ENCODE results near the gene UBN2. TPM values are rescaled to one million over a fixed set of nuclear protein-coding genes. Genes with fewer than 3 reads are reported as not detected.

The UBN2 gene
- polyA plus RNA-seq, 1 donor (not counting 4 experiments of a cell fraction or from before 2014, with no cell fraction given) = 3.0 TPM

DNA sequence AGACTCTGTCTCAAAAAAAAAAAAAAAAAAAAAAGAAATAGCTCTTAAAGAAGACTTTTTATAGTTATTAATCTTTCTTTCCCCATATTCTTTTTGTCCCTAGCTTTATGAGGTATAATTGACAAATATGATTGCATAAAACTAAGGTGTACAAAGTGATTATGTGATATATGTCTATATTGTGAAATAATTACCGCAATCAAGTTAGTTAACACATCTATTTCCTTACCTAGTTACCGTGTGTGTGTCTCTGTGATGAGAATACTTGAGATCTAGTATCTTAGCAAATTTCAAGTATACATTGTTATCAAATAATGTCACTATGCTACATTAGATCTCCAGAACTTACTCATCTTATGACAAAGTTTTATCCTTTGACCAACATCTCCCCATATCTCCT, 30.7 kb upstream of the UBN2 start:
- Histone ChIP-seq H3K4me2 (ENCODE audit: control insufficient read depth, extremely low read depth, insufficient read depth, low read depth, low read length) (no peak overlapping the region), H3K36me3 (ENCODE audit: control insufficient read depth in 2 of 2, extremely low read depth in 1 of 2, insufficient read depth in 2 of 2, low read length in 2 of 2) (no peaks in the 10 kb centered on the region), H3K9me3 (ENCODE audit: control insufficient read depth, low read depth, low read length) (no peaks in the 10 kb centered on the region), H3K9ac (ENCODE audit: control insufficient read depth, extremely low read depth, insufficient read depth, low read length) (no peak overlapping the region), H3K79me2 (ENCODE audit: control insufficient read depth, insufficient read depth, low read length) (no peaks in the 10 kb centered on the region), H3K4me3 (ENCODE audit: control insufficient read depth in 2 of 3, extremely low read depth in 1 of 3, insufficient read depth in 2 of 3, low read depth in 1 of 3, low read length in 3 of 3) (no peak overlapping the region), H2AFZ (ENCODE audit: control insufficient read depth, low read length) (no peak overlapping the region), H3K9me1 (ENCODE audit: control insufficient read depth, extremely low read depth, insufficient read depth, low read length) (no peaks in the 10 kb centered on the region), H3K4me1 (ENCODE audit: control insufficient read depth, extremely low read depth, insufficient read depth, low read length) (no peaks in the 10 kb centered on the region), H3K27ac (ENCODE audit: control insufficient read depth, insufficient read depth, low read length) (no peak overlapping the region), H4K20me1 (ENCODE audit: control insufficient read depth, extremely low read depth, insufficient read depth, low read length) (no peaks in the 10 kb centered on the region), H3K27me3 (ENCODE audit: control insufficient read depth, extremely low read depth, insufficient read depth, low read length) (no peaks in the 10 kb centered on the region)
- dilution Hi-C loops (cut with MboI; ENCODE audit: extremely low pct_ligation_motif_present, low sequenced_read_pairs) = no loop called here
- DNase-seq (ENCODE audit: low read depth, low spot score) = no peak
- TF ChIP-seq EZH2 (IDR thresholded peaks at IDR 0.05; ENCODE audit: low read length) = no peak
- TF ChIP-seq, protein P1, sequence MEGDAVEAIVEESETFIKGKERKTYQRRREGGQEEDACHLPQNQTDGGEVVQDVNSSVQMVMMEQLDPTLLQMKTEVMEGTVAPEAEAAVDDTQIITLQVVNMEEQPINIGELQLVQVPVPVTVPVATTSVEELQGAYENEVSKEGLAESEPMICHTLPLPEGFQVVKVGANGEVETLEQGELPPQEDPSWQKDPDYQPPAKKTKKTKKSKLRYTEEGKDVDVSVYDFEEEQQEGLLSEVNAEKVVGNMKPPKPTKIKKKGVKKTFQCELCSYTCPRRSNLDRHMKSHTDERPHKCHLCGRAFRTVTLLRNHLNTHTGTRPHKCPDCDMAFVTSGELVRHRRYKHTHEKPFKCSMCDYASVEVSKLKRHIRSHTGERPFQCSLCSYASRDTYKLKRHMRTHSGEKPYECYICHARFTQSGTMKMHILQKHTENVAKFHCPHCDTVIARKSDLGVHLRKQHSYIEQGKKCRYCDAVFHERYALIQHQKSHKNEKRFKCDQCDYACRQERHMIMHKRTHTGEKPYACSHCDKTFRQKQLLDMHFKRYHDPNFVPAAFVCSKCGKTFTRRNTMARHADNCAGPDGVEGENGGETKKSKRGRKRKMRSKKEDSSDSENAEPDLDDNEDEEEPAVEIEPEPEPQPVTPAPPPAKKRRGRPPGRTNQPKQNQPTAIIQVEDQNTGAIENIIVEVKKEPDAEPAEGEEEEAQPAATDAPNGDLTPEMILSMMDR (optimal IDR thresholded peaks at IDR 0.05 in 1 of 3, IDR thresholded peaks at IDR 0.05 in 1 of 3, conservative IDR thresholded peaks at IDR 0.05 in 1 of 3; ENCODE audit: extremely low read depth in 1 of 3, insufficient read depth in 2 of 3, low read length in 3 of 3) = no peak
- FAIRE-seq = no peak

DNA sequence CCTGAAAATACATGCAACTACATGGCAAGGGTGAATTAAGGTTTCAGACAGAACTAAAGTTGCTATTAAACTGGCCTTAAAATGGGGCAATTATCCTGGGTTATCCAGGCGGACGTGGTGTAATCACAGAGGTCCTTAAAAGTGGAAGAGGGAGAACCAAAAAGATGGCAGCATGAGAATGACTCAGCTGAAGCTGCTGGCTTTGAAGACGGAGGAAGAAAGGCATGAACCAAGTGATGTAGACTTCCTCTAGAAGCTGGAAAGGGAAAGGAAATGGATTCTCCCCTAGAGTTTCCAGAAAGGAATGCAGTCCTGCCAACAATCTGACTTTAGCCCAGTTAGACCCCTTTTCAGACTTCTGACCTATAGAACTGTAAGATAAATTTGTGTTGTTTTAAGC, 27.0 kb upstream of the UBN2 start:
- H3K9ac ChIP-seq (ENCODE audit: control insufficient read depth, extremely low read depth, insufficient read depth, low read length) = no peak overlapping the region
- DNase-seq (ENCODE audit: low read depth, low spot score) = no peak
- no peaks in the 10 kb centered on the region for H3K9me1 ChIP-seq (ENCODE audit: control insufficient read depth, extremely low read depth, insufficient read depth, low read length)
- no peaks in the 10 kb centered on the region for H3K36me3 ChIP-seq (ENCODE audit: control insufficient read depth in 2 of 2, extremely low read depth in 1 of 2, insufficient read depth in 2 of 2, low read length in 2 of 2)
- H3K27ac ChIP-seq (ENCODE audit: control insufficient read depth, insufficient read depth, low read length) = no peak overlapping the region
- no peak overlapping the region for H3K4me3 ChIP-seq (ENCODE audit: control insufficient read depth in 2 of 3, extremely low read depth in 1 of 3, insufficient read depth in 2 of 3, low read depth in 1 of 3, low read length in 3 of 3)
- no peaks in the 10 kb centered on the region for H3K27me3 ChIP-seq (ENCODE audit: control insufficient read depth, extremely low read depth, insufficient read depth, low read length)
- no peak for FAIRE-seq
- no peaks in the 10 kb centered on the region for H4K20me1 ChIP-seq (ENCODE audit: control insufficient read depth, extremely low read depth, insufficient read depth, low read length)
- dilution Hi-C loops (cut with MboI; ENCODE audit: extremely low pct_ligation_motif_present, low sequenced_read_pairs) = no loop called here
- no peaks in the 10 kb centered on the region for H3K4me1 ChIP-seq (ENCODE audit: control insufficient read depth, extremely low read depth, insufficient read depth, low read length)
- no peak overlapping the region for H2AFZ ChIP-seq (ENCODE audit: control insufficient read depth, low read length)
- H3K9me3 ChIP-seq (ENCODE audit: control insufficient read depth, low read depth, low read length) = no peaks in the 10 kb centered on the region
- H3K4me2 ChIP-seq (ENCODE audit: control insufficient read depth, extremely low read depth, insufficient read depth, low read depth, low read length) = no peak overlapping the region
- H3K79me2 ChIP-seq (ENCODE audit: control insufficient read depth, insufficient read depth, low read length) = no peaks in the 10 kb centered on the region
- no peak for TF ChIP-seq EZH2 (IDR thresholded peaks at IDR 0.05; ENCODE audit: low read length)
- TF ChIP-seq, protein P1 (optimal IDR thresholded peaks at IDR 0.05 in 1 of 3, IDR thresholded peaks at IDR 0.05 in 1 of 3, conservative IDR thresholded peaks at IDR 0.05 in 1 of 3; ENCODE audit: extremely low read depth in 1 of 3, insufficient read depth in 2 of 3, low read length in 3 of 3) = no peak

All from keratinocyte (primary cell).